Embryonic facial prominence (tissue), 1 donor: Measurements from ENCODE around the gene PANK4.
"Not testable (repeated sequence)": the region's sequence is repeated elsewhere in the genome, so short reads cannot be mapped to it uniquely, and the experiment has no call there.

Experiments used
- DNase-seq: peaks from one replicate; pipeline ENCODE4 v3.0.0-alpha.2; 2016; ENCODE audit errors: extremely low spot score

The PANK4 gene

DNA sequence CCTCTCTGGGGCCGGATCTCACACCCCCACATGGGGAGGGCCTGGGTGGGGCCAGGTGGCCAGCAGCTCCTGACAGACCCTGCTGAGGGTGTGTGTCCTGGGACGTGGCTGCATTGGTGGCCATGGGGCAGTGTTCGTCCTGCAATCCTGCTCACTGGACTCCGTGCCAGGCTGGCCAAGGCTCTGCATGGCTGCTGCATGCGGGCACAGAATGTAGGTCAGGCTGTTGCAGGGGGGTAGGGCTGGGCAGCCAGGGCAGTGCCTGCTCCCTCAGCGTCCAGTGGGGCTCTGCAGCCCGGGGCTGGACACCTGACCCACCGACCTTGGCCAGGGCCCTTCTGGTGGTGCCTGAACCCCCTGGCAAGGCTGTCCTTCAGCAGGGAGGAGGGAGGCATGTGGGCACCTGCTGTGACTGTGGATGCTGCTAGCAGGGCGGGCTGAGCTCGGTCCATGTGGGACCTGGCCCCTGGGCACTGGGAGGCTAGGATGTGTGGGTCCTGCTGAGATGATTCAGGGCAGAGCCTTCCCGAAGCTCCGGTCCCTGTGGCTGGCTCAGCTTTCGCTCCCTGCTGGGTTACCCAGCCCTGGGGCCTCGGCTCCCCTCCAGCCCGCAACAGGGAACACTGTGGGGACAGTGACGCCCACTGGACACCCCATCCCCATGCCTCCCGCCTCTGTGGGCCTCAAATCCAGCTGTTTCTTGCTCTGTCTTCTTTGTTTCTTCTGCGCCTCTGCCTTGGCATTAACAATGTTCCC, 65.2 kb downstream of the PANK4 start:
- no peak for DNase-seq

DNA sequence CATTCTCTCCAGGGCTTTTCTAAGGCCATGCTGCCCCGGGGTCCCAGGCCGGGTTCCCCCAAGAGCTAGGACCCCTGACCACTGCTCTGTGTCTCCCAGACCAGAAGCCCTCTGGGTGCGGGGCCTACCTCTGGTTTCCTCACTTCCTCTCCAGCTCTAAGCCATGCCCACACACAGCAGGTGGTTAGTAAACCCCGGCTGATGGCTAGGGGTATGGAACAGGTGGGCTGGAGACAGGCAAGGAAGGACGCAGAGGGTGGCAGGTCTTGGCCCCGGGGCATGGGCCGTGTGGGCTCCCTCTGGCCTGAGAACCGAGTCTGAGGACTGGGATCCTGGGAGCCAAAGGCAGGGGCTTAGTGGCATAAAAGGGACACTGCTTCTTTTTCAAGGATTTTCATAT, 66.2 kb downstream of the PANK4 start:
- DNase-seq = no peak

DNA sequence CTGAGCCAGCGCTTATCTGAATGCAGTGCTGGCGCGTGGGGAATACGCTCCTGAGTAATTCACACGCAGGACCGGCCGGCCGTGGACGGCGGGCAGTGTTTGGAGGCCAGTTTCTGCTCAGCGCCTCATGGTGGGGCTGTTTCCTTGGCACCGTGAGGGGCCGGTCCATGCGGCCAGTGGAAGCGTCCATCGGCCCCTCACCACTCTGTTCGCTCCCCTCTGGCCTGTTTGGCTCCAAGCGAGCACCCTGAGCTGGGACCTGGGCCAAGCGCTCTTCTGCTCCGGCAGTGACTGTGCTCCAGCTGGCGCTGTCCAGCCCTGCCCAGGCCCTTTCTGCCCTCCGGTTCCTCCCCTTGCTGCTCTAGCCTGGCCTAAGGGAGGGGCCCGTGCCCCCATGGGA, 66.6 kb downstream of the PANK4 start:
- no peak for DNase-seq

DNA sequence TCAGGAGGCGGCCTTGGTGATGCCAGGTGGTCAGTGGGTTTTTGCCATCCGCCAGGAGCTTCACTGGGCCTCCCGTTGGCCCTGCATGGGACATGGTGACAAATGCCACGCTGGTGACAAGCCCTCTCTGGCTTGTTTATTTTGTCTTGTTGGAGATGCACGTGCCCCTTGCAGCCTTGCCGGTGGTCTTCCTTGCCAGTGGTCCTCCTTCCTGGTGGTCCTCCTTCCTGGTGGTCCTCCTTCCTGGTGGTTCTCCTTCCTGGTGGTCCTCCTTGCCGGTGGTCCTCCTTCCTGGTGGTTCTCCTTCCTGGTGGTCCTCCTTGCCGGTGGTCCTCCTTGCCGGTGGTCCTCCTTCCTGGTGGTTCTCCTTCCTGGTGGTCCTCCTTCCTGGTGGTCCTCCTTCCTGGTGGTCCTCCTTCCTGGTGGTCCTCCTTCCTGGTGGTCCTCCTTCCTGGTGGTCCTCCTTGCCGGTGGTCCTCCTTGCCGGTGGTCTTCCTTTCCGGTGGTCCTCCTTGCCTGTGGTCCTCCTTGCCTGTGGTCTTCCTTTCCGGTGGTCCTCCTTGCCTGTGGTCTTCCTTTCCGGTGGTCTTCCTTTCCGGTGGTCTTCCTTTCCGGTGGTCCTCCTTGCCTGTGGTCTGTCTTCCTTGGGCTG, 67.2 kb downstream of the PANK4 start:
- DNase-seq = not testable (repeated sequence)

DNA sequence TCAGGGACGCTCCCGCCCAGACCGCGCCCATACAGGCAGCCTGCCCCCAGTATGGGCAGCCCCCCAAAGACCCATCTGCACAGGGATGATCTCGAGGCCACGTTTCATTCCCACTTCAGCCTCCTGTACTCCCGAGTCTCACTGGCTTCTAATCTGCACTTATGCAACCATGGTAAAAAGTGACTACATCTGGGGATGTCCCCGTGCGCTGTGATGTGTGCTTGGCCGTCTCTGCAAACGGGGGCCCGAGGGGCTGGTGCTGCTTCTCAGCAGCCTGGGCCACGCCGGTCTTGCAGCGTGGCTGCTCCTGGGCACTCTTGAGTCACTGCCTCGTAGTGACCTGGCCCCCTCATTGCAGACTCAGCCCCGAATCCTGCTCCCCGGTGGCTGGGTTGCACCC, 67.7 kb downstream of the PANK4 start:
- no peak for DNase-seq
